ENCODE data around the gene APRT. TPM values are rescaled to one million over a fixed set of nuclear protein-coding genes. Genes with fewer than 3 reads are reported as not detected.

APRT gene
- total and polyA plus RNA-seq, 5 donors from 2014 or later = 145 to 489 (median 418) TPM

DNA sequence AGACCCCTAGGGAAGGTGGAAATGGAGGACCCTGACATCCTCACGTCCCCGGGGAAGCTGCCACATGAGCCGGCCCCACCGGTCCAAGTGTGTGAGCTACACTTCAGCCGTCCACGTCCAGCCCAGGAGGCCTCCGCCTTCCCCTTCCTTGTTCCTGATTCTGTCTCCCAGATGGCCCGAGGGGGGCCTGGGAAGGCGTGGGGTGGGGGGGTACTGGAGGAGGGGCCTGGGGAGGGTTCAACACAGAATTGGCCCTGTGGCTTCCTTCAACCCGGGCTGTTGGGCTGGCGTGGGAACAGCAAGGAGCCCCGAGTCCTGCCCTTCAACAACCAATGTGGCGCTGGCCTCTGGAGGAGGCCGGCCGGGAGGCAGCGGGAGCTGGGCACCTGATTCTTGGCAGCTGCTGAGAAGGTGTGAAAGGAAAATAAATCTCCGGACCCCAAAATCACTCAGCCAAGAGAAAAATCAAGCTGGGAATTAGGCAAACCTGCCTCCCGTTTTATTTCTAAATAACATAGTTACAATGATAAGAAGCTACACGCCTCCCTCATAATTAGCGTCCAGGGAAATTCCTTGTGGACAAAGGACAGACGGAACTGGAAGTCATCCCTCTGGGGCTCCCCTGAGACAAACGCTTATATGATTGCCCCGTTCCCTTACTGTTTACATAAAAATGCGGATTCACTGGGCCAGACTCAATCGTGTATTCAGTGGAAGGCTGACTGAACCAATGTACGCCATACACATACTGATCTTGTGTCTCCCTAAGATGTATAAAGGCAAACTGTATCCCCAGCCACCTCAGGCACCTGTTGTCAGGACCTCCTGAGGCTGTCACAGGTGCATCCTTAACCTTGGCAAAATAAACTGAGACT, 1.8 kb upstream of the APRT start:
- H3K4me3 Mint-ChIP-seq = peak overlapping the region; percentile 46 to 77 (median 61)
- H3K4me1 ChIP-seq (ENCODE audit: control insufficient read depth, insufficient read depth, low read length, poor library complexity, severe bottlenecking) = peaks cover 36% of the 10 kb centered on the region
- ATAC-seq (ENCODE audit: low read depth in 2 of 2) = no peak
- no peak overlapping the region for H3K4me3 ChIP-seq (ENCODE audit: low read depth, low read length)
- H3K27me3 Mint-ChIP-seq = no peaks in the 10 kb centered on the region
- peak overlapping the region in 1 of 3 donors; percentile 69 for H3K27ac Mint-ChIP-seq
- no peaks in the 10 kb centered on the region for H3K9me3 ChIP-seq (ENCODE audit: control insufficient read depth in 2 of 2, low read length in 2 of 2)
- no peak overlapping the region for H3K27ac ChIP-seq (ENCODE audit: insufficient read depth, low read length, poor library complexity, severe bottlenecking)
- peaks cover 0 to 25% (median 0%) of the 10 kb centered on the region in 4 donors for H3K4me1 Mint-ChIP-seq
- no peaks in the 10 kb centered on the region for H3K9me3 Mint-ChIP-seq
- no peak for DNase-seq
- no peaks in the 10 kb centered on the region for H3K27me3 ChIP-seq (ENCODE audit: control insufficient read depth, insufficient read depth, low read length)
- H3K36me3 Mint-ChIP-seq = peaks cover under 1% of the 10 kb centered on the region
- H3K36me3 ChIP-seq (ENCODE audit: control insufficient read depth, insufficient read depth, low read length) = peaks cover 8% of the 10 kb centered on the region

DNA sequence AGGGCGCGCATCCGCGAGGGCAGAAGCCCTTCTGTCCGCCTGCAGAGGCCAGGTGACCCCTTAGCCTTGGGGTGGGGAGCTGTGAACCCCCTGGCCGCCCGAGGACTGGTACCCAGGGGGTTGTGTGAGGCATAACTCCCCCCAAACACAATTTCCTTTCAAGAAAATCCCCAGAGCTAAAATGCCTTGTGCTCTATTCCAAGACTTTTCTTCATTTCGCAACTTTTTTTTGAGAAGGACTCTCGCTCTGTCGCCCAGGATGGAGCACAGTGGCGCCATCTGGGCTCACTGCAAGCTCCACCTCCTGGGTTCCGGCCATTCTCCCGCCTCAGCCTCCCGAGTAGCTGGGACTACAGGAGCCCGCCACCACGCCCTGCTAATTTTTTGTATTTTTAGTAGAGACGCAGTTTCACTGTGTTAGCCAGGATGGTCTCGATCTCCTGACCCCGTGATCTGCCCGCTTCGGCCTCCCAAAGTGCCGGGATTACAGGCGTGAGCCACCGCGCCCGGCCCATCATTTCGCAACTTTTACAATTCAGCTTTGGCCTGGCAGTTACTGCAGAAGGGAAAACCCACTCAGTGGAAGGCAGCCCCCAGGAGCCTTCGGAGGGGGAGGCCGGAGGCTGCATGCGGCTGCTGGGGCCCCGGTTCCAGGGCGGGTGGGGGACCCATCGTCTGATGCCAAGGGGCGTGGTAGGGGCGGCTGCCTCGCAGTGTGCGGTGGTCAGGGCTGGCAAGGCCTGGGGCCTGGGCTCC, 963 bp upstream of the APRT start:
- Mint-ChIP-seq H3K4me1 (peaks cover 0 to 25% (median 0%) of the 10 kb centered on the region in 4 donors), H3K4me3 (peak overlapping the region; percentile 80 to 97 (median 84)), H3K9me3 (no peaks in the 10 kb centered on the region), H3K36me3 (peaks cover 3% of the 10 kb centered on the region), H3K27ac (peak overlapping the region in 2 of 3 donors; percentile 31 to 63), H3K27me3 (no peaks in the 10 kb centered on the region)
- H3K4me3 ChIP-seq (ENCODE audit: low read depth, low read length) = peak overlapping the region; percentile 59
- H3K27me3 ChIP-seq (ENCODE audit: control insufficient read depth, insufficient read depth, low read length) = no peaks in the 10 kb centered on the region
- peaks cover 36% of the 10 kb centered on the region for H3K4me1 ChIP-seq (ENCODE audit: control insufficient read depth, insufficient read depth, low read length, poor library complexity, severe bottlenecking)
- no peaks in the 10 kb centered on the region for H3K9me3 ChIP-seq (ENCODE audit: control insufficient read depth in 2 of 2, low read length in 2 of 2)
- H3K36me3 ChIP-seq (ENCODE audit: control insufficient read depth, insufficient read depth, low read length) = peaks cover 8% of the 10 kb centered on the region
- ATAC-seq (ENCODE audit: low read depth in 2 of 2) (no peak), DNase-seq (no peak)
- H3K27ac ChIP-seq (ENCODE audit: insufficient read depth, low read length, poor library complexity, severe bottlenecking) = peak overlapping the region; percentile 81

DNA sequence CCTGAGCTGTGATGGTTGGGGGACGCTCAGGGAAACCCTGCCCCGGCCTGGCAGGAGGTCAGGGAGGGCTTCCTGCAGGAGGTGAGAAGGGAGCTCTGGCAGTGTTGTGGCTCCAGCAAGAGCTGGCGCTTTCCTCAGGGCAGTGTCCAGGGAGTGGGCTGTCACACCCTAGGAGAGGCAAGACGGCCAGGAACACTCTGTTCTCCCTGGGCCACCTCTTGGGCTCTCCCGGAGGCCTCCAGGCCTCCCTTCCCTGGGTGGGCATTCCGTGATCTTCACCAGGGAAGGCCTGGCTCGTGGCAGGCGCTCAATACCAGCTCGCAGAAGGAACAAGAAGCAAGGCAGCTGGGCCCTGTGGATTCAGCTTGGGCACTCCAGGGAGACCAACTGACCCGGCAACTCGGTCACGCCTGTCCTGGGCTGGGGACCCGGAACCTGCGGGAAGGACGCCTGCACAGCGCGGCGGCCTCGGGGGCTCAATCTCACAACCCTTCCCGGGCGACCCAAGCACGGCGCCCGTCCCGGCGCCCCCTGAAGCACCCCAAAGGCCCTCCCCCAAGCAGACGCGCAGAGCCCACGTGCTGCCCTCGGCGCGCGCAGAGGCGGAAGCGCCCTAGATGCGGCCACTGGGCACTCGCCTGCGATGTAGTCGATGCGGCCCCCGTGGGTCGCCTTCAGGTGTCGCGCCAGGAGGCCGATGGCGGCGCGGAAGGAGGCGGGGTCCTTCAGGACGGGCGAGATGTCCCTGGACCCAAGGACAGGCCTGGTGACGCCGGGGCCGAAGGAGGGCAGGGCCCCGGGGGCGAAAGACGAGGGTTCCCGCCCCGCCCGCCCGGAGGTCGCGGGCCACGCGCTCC, 588 bp downstream of the APRT start:
- H3K9me3 ChIP-seq (ENCODE audit: control insufficient read depth in 2 of 2, low read length in 2 of 2) = no peaks in the 10 kb centered on the region
- peaks cover 0 to 27% (median 0%) of the 10 kb centered on the region in 4 donors for H3K4me1 Mint-ChIP-seq
- DNase-seq = peak; percentile 59 to 78 (median 68)
- peaks cover 36% of the 10 kb centered on the region for H3K4me1 ChIP-seq (ENCODE audit: control insufficient read depth, insufficient read depth, low read length, poor library complexity, severe bottlenecking)
- ATAC-seq (ENCODE audit: low read depth in 2 of 2) = peak; percentile 40 to 55
- peak overlapping the region; percentile 86 to 97 (median 88) for H3K4me3 Mint-ChIP-seq
- H3K36me3 Mint-ChIP-seq = peaks cover 3% of the 10 kb centered on the region
- peak overlapping the region; percentile 90 to 96 (median 93) for H3K27ac Mint-ChIP-seq
- H3K4me3 ChIP-seq (ENCODE audit: low read depth, low read length) = peak overlapping the region; percentile 61
- H3K27ac ChIP-seq (ENCODE audit: insufficient read depth, low read length, poor library complexity, severe bottlenecking) = peak overlapping the region; percentile 81
- H3K27me3 Mint-ChIP-seq = no peaks in the 10 kb centered on the region
- H3K9me3 Mint-ChIP-seq = no peaks in the 10 kb centered on the region
- no peaks in the 10 kb centered on the region for H3K27me3 ChIP-seq (ENCODE audit: control insufficient read depth, insufficient read depth, low read length)
- H3K36me3 ChIP-seq (ENCODE audit: control insufficient read depth, insufficient read depth, low read length) = peaks cover 8% of the 10 kb centered on the region

DNA sequence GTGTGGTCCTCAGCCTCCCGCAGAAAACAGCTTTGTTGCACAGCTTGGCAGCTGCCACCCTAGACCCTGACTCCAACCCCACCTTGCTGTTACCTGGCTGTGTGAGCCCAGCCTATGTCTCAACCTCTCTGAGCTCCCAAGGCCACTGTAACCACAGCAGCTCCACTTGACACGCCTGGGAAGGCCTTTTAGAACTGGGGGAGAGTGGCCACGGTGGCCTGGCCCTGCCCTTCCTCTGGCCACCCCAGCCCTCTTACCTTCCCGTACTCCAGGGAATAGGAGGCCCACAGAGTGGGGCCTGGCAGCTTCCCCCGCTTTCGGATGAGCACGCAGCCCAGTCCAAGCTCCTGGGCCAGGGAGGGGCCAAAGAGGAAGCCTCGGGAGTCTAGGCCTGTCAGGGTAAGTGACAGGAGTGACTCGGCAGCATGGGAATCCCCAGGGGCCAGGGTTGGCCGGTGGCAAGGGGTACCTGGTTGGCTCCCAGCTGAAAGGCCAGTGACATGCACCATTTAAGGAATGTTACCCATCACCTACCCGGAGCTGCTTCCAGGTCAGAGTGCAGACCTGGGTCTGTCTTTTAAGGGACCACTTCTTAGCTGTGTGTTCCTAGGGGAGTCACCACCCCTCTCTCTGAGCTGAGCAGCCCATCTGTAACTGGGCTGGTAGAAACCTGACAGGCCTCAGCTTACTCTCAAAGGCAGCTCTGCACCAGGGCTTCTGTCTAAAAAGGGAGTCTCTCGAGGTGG, 1.4 kb downstream of the APRT start:
- no peaks in the 10 kb centered on the region for H3K9me3 ChIP-seq (ENCODE audit: control insufficient read depth in 2 of 2, low read length in 2 of 2)
- peak overlapping the region; percentile 61 for H3K4me3 ChIP-seq (ENCODE audit: low read depth, low read length)
- Mint-ChIP-seq H3K9me3 (no peaks in the 10 kb centered on the region), H3K4me1 (peaks cover 0 to 27% (median 0%) of the 10 kb centered on the region in 4 donors), H3K36me3 (peaks cover 3% of the 10 kb centered on the region), H3K4me3 (peak overlapping the region; percentile 86 to 97 (median 88)), H3K27ac (peak overlapping the region in 2 of 3 donors; percentile 56 to 90), H3K27me3 (no peaks in the 10 kb centered on the region)
- no peaks in the 10 kb centered on the region for H3K27me3 ChIP-seq (ENCODE audit: control insufficient read depth, insufficient read depth, low read length)
- peak overlapping the region; percentile 81 for H3K27ac ChIP-seq (ENCODE audit: insufficient read depth, low read length, poor library complexity, severe bottlenecking)
- ATAC-seq (ENCODE audit: low read depth in 2 of 2) (no peak), DNase-seq (no peak)
- H3K36me3 ChIP-seq (ENCODE audit: control insufficient read depth, insufficient read depth, low read length) = peaks cover 8% of the 10 kb centered on the region
- H3K4me1 ChIP-seq (ENCODE audit: control insufficient read depth, insufficient read depth, low read length, poor library complexity, severe bottlenecking) = peaks cover 36% of the 10 kb centered on the region

DNA sequence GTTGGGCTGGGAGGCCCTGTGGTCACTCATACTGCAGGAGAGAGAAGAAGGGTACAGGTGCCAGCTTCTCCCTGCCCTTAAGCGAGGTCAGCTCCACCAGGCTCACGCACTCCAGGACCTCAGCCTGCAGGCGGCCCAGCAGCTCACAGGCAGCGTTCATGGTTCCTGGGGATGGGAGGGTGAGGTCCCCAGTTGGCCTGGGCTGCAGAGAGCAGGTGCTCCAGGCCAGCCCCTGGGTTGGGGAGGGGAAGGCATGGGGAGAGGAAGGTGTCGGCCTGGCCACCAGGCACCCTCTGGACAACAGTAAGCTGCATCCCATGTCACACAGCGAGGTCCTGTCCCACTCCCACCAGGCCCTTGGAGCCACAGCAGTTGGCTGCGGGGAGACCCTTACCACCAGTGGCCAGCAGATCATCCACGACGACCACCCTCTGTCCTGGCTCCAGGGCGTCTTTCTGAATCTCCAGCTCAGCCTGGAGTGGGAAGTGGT, 2.0 kb downstream of the APRT start:
- H3K9me3 ChIP-seq (ENCODE audit: control insufficient read depth in 2 of 2, low read length in 2 of 2) = no peaks in the 10 kb centered on the region
- Mint-ChIP-seq H3K9me3 (no peaks in the 10 kb centered on the region), H3K4me1 (peaks cover 0 to 27% (median 0%) of the 10 kb centered on the region in 4 donors), H3K27me3 (no peaks in the 10 kb centered on the region), H3K27ac (no peak overlapping the region), H3K4me3 (peak overlapping the region; percentile 65 to 97 (median 87)), H3K36me3 (peaks cover 3% of the 10 kb centered on the region)
- no peak overlapping the region for H3K27ac ChIP-seq (ENCODE audit: insufficient read depth, low read length, poor library complexity, severe bottlenecking)
- H3K4me1 ChIP-seq (ENCODE audit: control insufficient read depth, insufficient read depth, low read length, poor library complexity, severe bottlenecking) = peaks cover 39% of the 10 kb centered on the region
- H3K27me3 ChIP-seq (ENCODE audit: control insufficient read depth, insufficient read depth, low read length) = no peaks in the 10 kb centered on the region
- DNase-seq = no peak
- peaks cover 8% of the 10 kb centered on the region for H3K36me3 ChIP-seq (ENCODE audit: control insufficient read depth, insufficient read depth, low read length)
- no peak for ATAC-seq (ENCODE audit: low read depth in 2 of 2)
- H3K4me3 ChIP-seq (ENCODE audit: low read depth, low read length) = no peak overlapping the region

DNA sequence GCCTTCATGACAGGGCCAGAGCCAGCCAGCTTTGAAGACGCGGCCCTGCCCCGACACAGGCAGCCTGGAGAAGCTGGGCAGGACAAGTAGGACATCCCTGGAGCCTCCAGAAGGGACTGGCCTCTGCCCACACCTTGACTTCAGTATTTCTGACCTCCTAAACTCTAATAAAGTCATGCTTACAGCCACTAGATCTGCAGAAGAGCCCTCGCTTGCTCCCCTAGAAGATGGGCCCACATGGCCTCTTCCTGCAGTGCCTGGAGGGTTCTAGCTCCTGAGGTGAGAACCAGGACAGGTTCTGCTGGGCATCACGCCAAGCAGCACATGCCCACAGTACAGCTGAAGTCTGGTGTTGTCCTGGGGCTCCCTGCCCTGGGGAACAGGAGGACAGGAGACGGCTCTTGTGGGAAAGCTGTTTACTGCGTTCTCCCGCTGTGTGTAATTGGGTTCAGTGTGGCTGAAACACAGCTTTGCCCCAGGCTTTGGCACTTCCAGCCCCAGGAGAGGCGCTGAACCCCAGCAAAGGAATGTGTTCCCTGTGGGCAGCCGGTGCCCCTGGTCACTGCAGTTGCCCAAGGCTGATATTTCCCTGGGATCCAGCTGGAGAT, 2.6 kb downstream of the APRT start:
- no peak for ATAC-seq (ENCODE audit: low read depth in 2 of 2)
- no peaks in the 10 kb centered on the region for H3K9me3 ChIP-seq (ENCODE audit: control insufficient read depth in 2 of 2, low read length in 2 of 2)
- no peaks in the 10 kb centered on the region for H3K27me3 Mint-ChIP-seq

More for the DNA sequence above, 2.6 kb downstream of the APRT start:
- H3K27me3 ChIP-seq (ENCODE audit: control insufficient read depth, insufficient read depth, low read length) = no peaks in the 10 kb centered on the region
- no peak overlapping the region for H3K27ac ChIP-seq (ENCODE audit: insufficient read depth, low read length, poor library complexity, severe bottlenecking)
- Mint-ChIP-seq H3K4me3 (peak overlapping the region; percentile 24 to 87 (median 76)), H3K27ac (no peak overlapping the region), H3K36me3 (peaks cover 3% of the 10 kb centered on the region), H3K9me3 (no peaks in the 10 kb centered on the region), H3K4me1 (peaks cover 0 to 29% (median 0%) of the 10 kb centered on the region in 4 donors)
- no peak overlapping the region for H3K4me3 ChIP-seq (ENCODE audit: low read depth, low read length)
- DNase-seq = no peak
- H3K4me1 ChIP-seq (ENCODE audit: control insufficient read depth, insufficient read depth, low read length, poor library complexity, severe bottlenecking) = peaks cover 45% of the 10 kb centered on the region
- peaks cover 8% of the 10 kb centered on the region for H3K36me3 ChIP-seq (ENCODE audit: control insufficient read depth, insufficient read depth, low read length)
